HCT116 (cell line): ENCODE results near the gene FBXL17. TPM values are rescaled to one million over a fixed set of nuclear protein-coding genes. Genes with fewer than 3 reads are reported as not detected.

ENCODE experiments used
- ATAC-seq: fragments of 200-7000 bp; cut with Tn5 transposase; 2 replicates; pipeline ENCODE4 v1.9.1; 2020; ENCODE audit warnings: mild to moderate bottlenecking, moderate library complexity
- BruUV-seq: library from RNA; stranded (reverse); fragments of 400-500 nt; replicated peaks from 2 replicates; lab custom pipeline; 2021; lab: Mats Ljungman, UMichigan
- CTCF ChIA-PET: fragments of 300-600 bp; sonication (Branson Sonifier 250); formaldehyde crosslinking; loops from one replicate; lab custom pipeline; 2021; ENCODE audit warnings: antibody characterized with exemption; lab: Charles Lee
- POLR2A ChIA-PET: fragments of 300-600, 350-600 bp; sonication (Branson Sonifier 250); formaldehyde crosslinking; loops from one replicate; lab custom pipeline; 2021; ENCODE audit warnings: antibody characterized with exemption; lab: Charles Lee
- RAD21 ChIA-PET, 2 experiments: fragments of 300-600 bp; sonication (Branson Sonifier 250); formaldehyde crosslinking; loops; one replicate each; lab custom pipeline; 2023; ENCODE audit warnings: low total read pairs in 2 of 2; ENCODE audit not compliant: uncharacterized antibody in 2 of 2, unreplicated experiment in 2 of 2, low non-redundant PET in 1 of 2; lab: Charles Lee
- DNase-seq: peaks from one replicate; pipeline ENCODE4 v3.0.0-alpha.2; 2010; ENCODE audit warnings: low read depth, low spot score
- H2AFZ ChIP-seq: fragments of 200-600 bp; shearing (Covaris generic), sonication (generic); 2 replicates; pipeline ENCODE4 v1.6.1; 2017; ENCODE audit warnings: low read depth, mixed run types, mixed read lengths, antibody characterized with exemption, low read length; ENCODE audit not compliant: poor library complexity, severe bottlenecking
- H3K27ac ChIP-seq: 2 replicates; pipeline ENCODE4 v1.5.1; 2012; ENCODE audit warnings: low read depth, low read length
- H3K27me3 ChIP-seq: fragments of 200-600 bp; sonication (generic); 2 replicates; pipeline ENCODE4 v1.6.1; 2016; ENCODE audit warnings: mixed run types, low read length, mixed read lengths; ENCODE audit not compliant: insufficient read depth
- H3K36me3 ChIP-seq, 2 experiments: fragments of 200-500 bp in 1 of 2; fragments of 200-600 bp in 1 of 2; sonication (Bioruptor generic) in 1 of 2; sonication (generic) in 1 of 2; 2 replicates each; pipeline versions ENCODE4 v1.5.1 to v1.6.1; 2014 to 2016; ENCODE audit warnings: low read length in 2 of 2, inconsistent platforms in 1 of 2, mixed read lengths in 1 of 2, mixed run types in 1 of 2; ENCODE audit not compliant: insufficient read depth in 2 of 2, control insufficient read depth in 1 of 2
- H3K4me1 ChIP-seq, 2 experiments: fragments of 200-600 bp in 1 of 2; sonication (generic) in 1 of 2; 2 replicates each; pipeline versions ENCODE4 v1.5.1 to v1.6.1; 2012 to 2017; ENCODE audit warnings: low read length in 2 of 2, inconsistent platforms in 1 of 2, mild to moderate bottlenecking in 1 of 2, mixed read lengths in 1 of 2, mixed run types in 1 of 2, moderate library complexity in 1 of 2; ENCODE audit not compliant: insufficient read depth in 2 of 2, control insufficient read depth in 1 of 2
- H3K4me2 ChIP-seq: fragments of 200-600 bp; sonication (generic); 2 replicates; pipeline ENCODE4 v1.6.1; 2017; ENCODE audit warnings: mixed run types, low read length, mixed read lengths
- H3K4me3 ChIP-seq, 2 experiments: fragments of 200-600 bp in 1 of 2; sonication (generic) in 1 of 2; replicated peaks in 1 of 2; 2 replicates each; pipeline ENCODE4 v1.5.1; 2011 to 2016; ENCODE audit warnings: low read length in 2 of 2, control low read depth in 1 of 2, low read depth in 1 of 2, mild to moderate bottlenecking in 1 of 2, mixed read lengths in 1 of 2, mixed run types in 1 of 2
- H3K79me2 ChIP-seq: fragments of 200-600 bp; sonication (generic); 2 replicates; pipeline ENCODE4 v1.6.1; 2017; ENCODE audit warnings: mild to moderate bottlenecking, mixed run types, low read length, moderate library complexity, mixed read lengths; ENCODE audit not compliant: insufficient read depth
- H3K9ac ChIP-seq: fragments of 200-600 bp; sonication (generic); 2 replicates; pipeline ENCODE4 v1.6.1; 2016; ENCODE audit warnings: low read length, mixed read lengths
- H3K9me2 ChIP-seq: fragments of 200-600 bp; sonication (generic), shearing (Covaris generic); 2 replicates; pipeline ENCODE4 v1.6.1; 2017; ENCODE audit warnings: mixed run types, mild to moderate bottlenecking, moderate library complexity; ENCODE audit not compliant: insufficient read depth
- H3K9me3 ChIP-seq, 2 experiments: fragments of 200-500 bp in 1 of 2; fragments of 200-600 bp in 1 of 2; sonication (Bioruptor generic) in 1 of 2; sonication (generic) in 1 of 2; 2 replicates each; pipeline ENCODE4 v1.6.1; 2014 to 2017; ENCODE audit warnings: low read length in 2 of 2, mixed read lengths in 2 of 2, inconsistent platforms in 1 of 2, low read depth in 1 of 2, mild to moderate bottlenecking in 1 of 2, mixed run types in 1 of 2, moderate library complexity in 1 of 2; ENCODE audit not compliant: control insufficient read depth in 1 of 2, insufficient read depth in 1 of 2
- H4K20me1 ChIP-seq: fragments of 200-600 bp; sonication (generic), shearing (Covaris generic); 2 replicates; pipeline ENCODE4 v1.6.1; 2017; ENCODE audit warnings: mixed run types, mild to moderate bottlenecking, moderate library complexity; ENCODE audit not compliant: insufficient read depth
- CBX3 ChIP-seq: IDR thresholded peaks from 2 replicates; pipeline ENCODE4 v1.6.1; 2012; ENCODE audit warnings: low read depth
- CEBPB ChIP-seq: IDR thresholded peaks from 2 replicates; pipeline ENCODE4 v1.6.1; 2012; ENCODE audit warnings: low read depth
- CTCF ChIP-seq, 3 experiments: fragments of 200-600 bp in 1 of 3; sonication (generic) in 1 of 3; IDR thresholded peaks in 2 of 3; conservative IDR thresholded peaks in 1 of 3; 2 replicates each; pipeline ENCODE4 v1.5.1; 2012 to 2017; ENCODE audit warnings: low read depth in 2 of 3, low read length in 2 of 3, antibody characterized with exemption in 1 of 3, borderline replicate concordance in 1 of 3, control low read depth in 1 of 3, mild to moderate bottlenecking in 1 of 3, mixed read lengths in 1 of 3, mixed run types in 1 of 3, moderate library complexity in 1 of 3; ENCODE audit not compliant: insufficient read depth in 1 of 3
- EGR1 ChIP-seq: IDR thresholded peaks from 2 replicates; pipeline ENCODE4 v1.6.1; 2012; ENCODE audit warnings: low read depth
- ELF1 ChIP-seq: IDR thresholded peaks from 2 replicates; pipeline ENCODE4 v1.6.1; 2012; ENCODE audit warnings: low read depth, borderline replicate concordance
- EZH2 ChIP-seq: fragments of 200-600 bp; sonication (generic); IDR thresholded peaks from 2 replicates; pipeline ENCODE4 v1.6.1; 2017; ENCODE audit warnings: antibody characterized with exemption, mixed run types
- FOSL1 ChIP-seq: IDR thresholded peaks from 2 replicates; pipeline ENCODE4 v1.6.1; 2012; ENCODE audit warnings: low read depth
- POLR2A ChIP-seq: IDR thresholded peaks from 2 replicates; pipeline ENCODE4 v1.7.0; 2011; ENCODE audit warnings: borderline replicate concordance; ENCODE audit not compliant: insufficient read depth, insufficient read length; ENCODE audit errors: extremely low read depth
- SRF ChIP-seq: IDR thresholded peaks from 2 replicates; pipeline ENCODE4 v1.6.1; 2012; ENCODE audit warnings: low read depth
- TCF7L2 ChIP-seq: IDR thresholded peaks from 2 replicates; pipeline ENCODE4 v1.7.0; 2011; ENCODE audit warnings: borderline replicate concordance, inconsistent platforms; ENCODE audit not compliant: insufficient read depth, insufficient read length; ENCODE audit errors: extremely low read depth
- YY1 ChIP-seq: IDR thresholded peaks from 2 replicates; pipeline ENCODE4 v1.6.1; 2011; ENCODE audit warnings: low read length, low read depth, moderate library complexity, mild to moderate bottlenecking; ENCODE audit not compliant: insufficient replicate concordance; ENCODE audit errors: extremely low read depth
- intact Hi-C: fragments of 100-400 bp; cut with micrococcal nuclease; formaldehyde crosslinking; loops from 2 replicates; pipeline ENCODE4 v1.10.0; 2022
- total RNA-seq: library from RNA; stranded (reverse); gene quantifications from one replicate; pipeline ENCODE4 v1.2.1, GENCODE V29; 2021; ENCODE audit not compliant: unreplicated experiment
- TF ChIP-seq, protein P1 (sequence below): IDR thresholded peaks from 2 replicates; pipeline ENCODE4 v1.6.1; 2012; ENCODE audit warnings: low read depth

The FBXL17 gene
- total RNA-seq, 1 experiment from 2014 or later: 9.4 TPM

GRCh38 chr5:107876906-107877305 is 505.0 kb downstream of the FBXL17 start:
- no peaks in the 10 kb centered on the region for H3K36me3 ChIP-seq
- no peak for DNase-seq
- ChIA-PET RAD21 (no interaction called here), POLR2A (no interaction called here), CTCF (no interaction called here)
- H3K27me3 ChIP-seq: no peaks in the 10 kb centered on the region
- no peak overlapping the region for H2AFZ ChIP-seq
- TF ChIP-seq CBX3: no peak
- TF ChIP-seq CTCF (IDR thresholded peaks at IDR 0.05 in 2 of 3, conservative IDR thresholded peaks at IDR 0.05 in 1 of 3; ENCODE audit: borderline replicate concordance in 1 of 3, insufficient read depth in 1 of 3, low read depth in 2 of 3, low read length in 2 of 3): no peak
- no peak for TF ChIP-seq FOSL1
- no peak for TF ChIP-seq EGR1
- no peak for TF ChIP-seq TCF7L2
- no peak for TF ChIP-seq CEBPB
- TF ChIP-seq, protein P1, sequence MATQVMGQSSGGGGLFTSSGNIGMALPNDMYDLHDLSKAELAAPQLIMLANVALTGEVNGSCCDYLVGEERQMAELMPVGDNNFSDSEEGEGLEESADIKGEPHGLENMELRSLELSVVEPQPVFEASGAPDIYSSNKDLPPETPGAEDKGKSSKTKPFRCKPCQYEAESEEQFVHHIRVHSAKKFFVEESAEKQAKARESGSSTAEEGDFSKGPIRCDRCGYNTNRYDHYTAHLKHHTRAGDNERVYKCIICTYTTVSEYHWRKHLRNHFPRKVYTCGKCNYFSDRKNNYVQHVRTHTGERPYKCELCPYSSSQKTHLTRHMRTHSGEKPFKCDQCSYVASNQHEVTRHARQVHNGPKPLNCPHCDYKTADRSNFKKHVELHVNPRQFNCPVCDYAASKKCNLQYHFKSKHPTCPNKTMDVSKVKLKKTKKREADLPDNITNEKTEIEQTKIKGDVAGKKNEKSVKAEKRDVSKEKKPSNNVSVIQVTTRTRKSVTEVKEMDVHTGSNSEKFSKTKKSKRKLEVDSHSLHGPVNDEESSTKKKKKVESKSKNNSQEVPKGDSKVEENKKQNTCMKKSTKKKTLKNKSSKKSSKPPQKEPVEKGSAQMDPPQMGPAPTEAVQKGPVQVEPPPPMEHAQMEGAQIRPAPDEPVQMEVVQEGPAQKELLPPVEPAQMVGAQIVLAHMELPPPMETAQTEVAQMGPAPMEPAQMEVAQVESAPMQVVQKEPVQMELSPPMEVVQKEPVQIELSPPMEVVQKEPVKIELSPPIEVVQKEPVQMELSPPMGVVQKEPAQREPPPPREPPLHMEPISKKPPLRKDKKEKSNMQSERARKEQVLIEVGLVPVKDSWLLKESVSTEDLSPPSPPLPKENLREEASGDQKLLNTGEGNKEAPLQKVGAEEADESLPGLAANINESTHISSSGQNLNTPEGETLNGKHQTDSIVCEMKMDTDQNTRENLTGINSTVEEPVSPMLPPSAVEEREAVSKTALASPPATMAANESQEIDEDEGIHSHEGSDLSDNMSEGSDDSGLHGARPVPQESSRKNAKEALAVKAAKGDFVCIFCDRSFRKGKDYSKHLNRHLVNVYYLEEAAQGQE: no peak
- TF ChIP-seq SRF: no peak
- TF ChIP-seq ELF1: no peak
- no peak for TF ChIP-seq EZH2
- TF ChIP-seq YY1: no peak
- TF ChIP-seq POLR2A: no peak
- no TSS peak for BruUV-seq
- H3K4me2 ChIP-seq: no peak overlapping the region
- no peaks in the 10 kb centered on the region for H3K9me3 ChIP-seq
- H3K4me3 ChIP-seq: no peak overlapping the region
- no peaks in the 10 kb centered on the region for H4K20me1 ChIP-seq
- H3K4me1 ChIP-seq: peaks cover 12 to 19% of the 10 kb centered on the region in 2 experiments
- H3K27ac ChIP-seq: no peak overlapping the region
- no peaks in the 10 kb centered on the region for H3K79me2 ChIP-seq
- no peak for ATAC-seq
- H3K9me2 ChIP-seq: no peaks in the 10 kb centered on the region
- intact Hi-C loops: no loop called here
- H3K9ac ChIP-seq: no peak overlapping the region
